GM23248 (cell line): ENCODE measurements around the gene PLEK. TPM values are rescaled to one million over a fixed set of nuclear protein-coding genes. Genes with fewer than 3 reads are reported as not detected.

Source experiments
- DNase-seq: peaks from one replicate; pipeline ENCODE4 v3.0.0-alpha.2; 2015
- H2AFZ ChIP-seq: fragments of 200-600 bp; sonication (generic); 2 replicates; pipeline ENCODE4 v1.6.1; 2016; ENCODE audit warnings: antibody characterized with exemption
- H3F3A ChIP-seq: fragments of 200-600 bp; sonication (generic); 2 replicates; pipeline ENCODE4 v1.6.1; 2016; ENCODE audit warnings: mild to moderate bottlenecking, antibody characterized with exemption, mixed run types; ENCODE audit not compliant: insufficient read depth
- H3K27ac ChIP-seq: fragments of 200-600 bp; sonication (generic); 2 replicates; pipeline ENCODE4 v1.5.1; 2016; ENCODE audit warnings: mild to moderate bottlenecking
- H3K27me3 ChIP-seq: fragments of 200-600 bp; sonication (generic); replicated peaks from 2 replicates; pipeline ENCODE4 v1.6.1; 2016; ENCODE audit warnings: mild to moderate bottlenecking; ENCODE audit not compliant: insufficient read depth
- H3K36me3 ChIP-seq: fragments of 200-600 bp; sonication (generic); 2 replicates; pipeline ENCODE4 v1.6.1; 2016; ENCODE audit warnings: low read depth, mild to moderate bottlenecking
- H3K4me1 ChIP-seq: fragments of 200-600 bp; sonication (generic); 2 replicates; pipeline ENCODE4 v1.6.1; 2016; ENCODE audit warnings: mild to moderate bottlenecking; ENCODE audit not compliant: insufficient read depth
- H3K4me2 ChIP-seq: fragments of 200-600 bp; sonication (generic); one replicate; pipeline ENCODE4 v1.6.1; 2016; ENCODE audit warnings: mild to moderate bottlenecking; ENCODE audit not compliant: unreplicated experiment
- H3K4me3 ChIP-seq: fragments of 200-600 bp; sonication (generic); 2 replicates; pipeline ENCODE4 v1.5.1; 2016; ENCODE audit warnings: mild to moderate bottlenecking
- H3K79me2 ChIP-seq: fragments of 200-600 bp; sonication (generic); 2 replicates; pipeline ENCODE4 v1.6.1; 2016; ENCODE audit warnings: mild to moderate bottlenecking; ENCODE audit not compliant: insufficient read depth
- H3K9ac ChIP-seq: fragments of 200-600 bp; sonication (generic); 2 replicates; pipeline ENCODE4 v1.6.1; 2016; ENCODE audit warnings: mild to moderate bottlenecking
- H3K9me2 ChIP-seq: fragments of 200-600 bp; sonication (generic); 2 replicates; pipeline ENCODE4 v1.6.1; 2016; ENCODE audit warnings: mixed run types, mild to moderate bottlenecking, moderate library complexity; ENCODE audit not compliant: insufficient read depth
- H3K9me3 ChIP-seq: fragments of 200-600 bp; sonication (generic); one replicate; pipeline ENCODE4 v1.6.1; 2017; ENCODE audit warnings: low read depth
- H4K20me1 ChIP-seq: fragments of 200-600 bp; sonication (generic); 2 replicates; pipeline ENCODE4 v1.6.0; 2016; ENCODE audit not compliant: insufficient read depth
- EZH2 ChIP-seq: fragments of 200-600 bp; sonication (generic); IDR thresholded peaks from 2 replicates; pipeline ENCODE4 v1.6.1; 2018; ENCODE audit warnings: antibody characterized with exemption, mild to moderate bottlenecking; ENCODE audit not compliant: insufficient read depth, poor library complexity, severe bottlenecking
- EZH2phosphoT487 ChIP-seq: fragments of 200-600 bp; sonication (generic); IDR thresholded peaks from 2 replicates; pipeline ENCODE4 v1.6.1; 2018; ENCODE audit warnings: antibody characterized with exemption, moderate library complexity, mild to moderate bottlenecking, low read depth; ENCODE audit not compliant: insufficient read depth
- WGBS, 2 experiments: methylation state at CpG; one replicate each; pipeline ENCODE4 v1.1.6; 2015 to 2017; ENCODE audit warnings: low lambda C conversion rate in 2 of 2, low coverage in 1 of 2; ENCODE audit errors: missing lambda C conversion rate in 2 of 2; 5-methylcytosine and 5-hydroxymethylcytosine counted together
- in situ Hi-C: fragments of 300-500 bp; cut with MboI; formaldehyde crosslinking; loops from 2 replicates; pipeline ENCODE4 v1.15.0; 2020
- polyA plus RNA-seq: library from polyadenylated mRNA; unstranded; fragments of >200 nt; fragmentation: Nextera tagmentation; extraction: Ambion mirVana; gene quantifications from 2 replicates; pipeline ENCODE4 v1.2.1, GENCODE V29; 2016
- total RNA-seq: library from RNA; depleted of rRNA; stranded (reverse); fragments of >200 nt; shearing (Covaris generic); gene quantifications from 2 replicates; pipeline ENCODE4 v1.2.3, GENCODE V29; 2014

Gene PLEK
- total and polyA plus RNA-seq, 2 experiments from 2014 or later: 0.15 TPM; not detected in 1

DNA sequence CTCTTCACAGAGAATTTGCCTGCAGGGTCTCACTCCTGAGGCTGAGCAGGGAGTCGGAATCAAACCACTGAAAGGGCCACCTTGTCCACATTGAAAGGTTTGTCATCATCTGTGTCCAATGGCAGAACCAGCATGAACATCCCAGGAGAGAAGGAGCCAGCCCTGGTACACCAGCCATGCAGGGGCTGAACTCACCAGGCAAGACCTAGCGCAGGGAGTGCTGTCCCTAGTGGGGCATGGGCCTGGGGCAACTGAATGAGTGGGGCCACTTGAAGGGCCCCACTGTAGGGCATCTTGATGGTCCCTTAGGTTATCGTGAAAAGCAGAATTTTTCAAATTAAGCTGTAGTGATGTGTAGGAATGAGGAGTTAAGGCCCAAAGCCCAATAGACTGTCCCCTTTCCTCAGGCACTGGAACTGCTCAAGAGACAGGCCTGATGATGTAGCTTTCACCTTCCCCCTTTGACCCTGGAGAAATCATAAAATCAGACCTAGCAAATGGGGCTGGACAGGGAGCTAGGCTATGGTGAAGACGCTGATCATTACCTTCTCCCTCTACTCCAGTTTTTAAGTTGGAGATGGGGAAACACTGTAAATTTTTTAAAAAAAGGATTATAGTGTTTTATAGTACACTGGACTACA lies 8.4 kb upstream of the PLEK start:
- Histone ChIP-seq H3K36me3 (no peaks in the 10 kb centered on the region), H3K4me3 (no peak overlapping the region), H3F3A (no peaks in the 10 kb centered on the region), H3K9ac (no peak overlapping the region), H3K79me2 (no peaks in the 10 kb centered on the region), H3K4me2 (no peak overlapping the region), H3K27ac (no peak overlapping the region), H3K9me2 (no peaks in the 10 kb centered on the region), H3K4me1 (peaks cover 10% of the 10 kb centered on the region), H4K20me1 (no peaks in the 10 kb centered on the region), H3K9me3 (no peaks in the 10 kb centered on the region), H2AFZ (no peak overlapping the region), H3K27me3 (no peaks in the 10 kb centered on the region)
- no peak for DNase-seq
- 81 to 84% methylated on average over 4 of the region's 4 CpGs for WGBS, 2 experiments
- TF ChIP-seq EZH2 (no peak), EZH2phosphoT487 (no peak)
- in situ Hi-C loops: no loop called here

DNA sequence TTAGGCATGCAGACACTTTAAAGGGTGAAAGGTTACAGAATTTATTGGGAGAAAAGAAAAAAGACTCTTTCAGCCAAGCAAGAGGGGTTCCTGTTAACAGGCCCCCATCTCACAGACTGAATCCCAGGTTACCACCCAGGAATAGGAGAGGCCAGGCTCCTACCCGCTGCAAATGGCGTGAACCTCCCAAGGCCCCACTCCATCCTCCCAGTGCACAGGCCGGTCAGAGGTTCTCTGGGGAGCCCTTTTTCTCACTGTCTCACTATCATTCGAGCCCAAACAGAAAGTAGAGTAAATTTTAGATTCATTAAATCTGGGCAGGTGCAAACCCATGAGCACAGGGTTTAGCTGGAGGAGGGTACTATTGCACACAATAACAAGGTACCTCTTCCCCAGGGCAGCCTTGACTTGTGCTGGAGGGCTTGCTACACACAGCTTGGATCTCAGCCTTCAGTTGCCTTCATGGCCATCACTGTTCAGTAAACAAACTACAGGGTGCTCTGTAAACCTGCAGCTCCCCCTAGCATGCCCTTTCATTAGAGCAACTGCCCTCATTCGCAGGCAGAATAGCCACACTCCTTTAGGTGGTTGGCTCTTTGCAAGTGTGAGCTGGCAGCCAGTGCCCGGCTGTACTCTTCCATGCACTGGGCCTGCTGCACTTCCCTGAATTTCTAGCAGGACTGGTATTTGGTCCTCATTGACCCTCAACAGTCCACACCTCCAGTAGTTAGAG lies 7.3 kb upstream of the PLEK start:
- 62 to 63% methylated on average over 6 of the region's 6 CpGs for WGBS, 2 experiments
- Histone ChIP-seq H3K9ac (no peak overlapping the region), H3K36me3 (no peaks in the 10 kb centered on the region), H3K4me2 (no peak overlapping the region), H2AFZ (no peak overlapping the region), H3K4me3 (no peak overlapping the region), H3F3A (no peaks in the 10 kb centered on the region), H3K27me3 (no peaks in the 10 kb centered on the region), H4K20me1 (no peaks in the 10 kb centered on the region), H3K27ac (no peak overlapping the region), H3K4me1 (peaks cover 6% of the 10 kb centered on the region), H3K9me3 (no peaks in the 10 kb centered on the region), H3K79me2 (no peaks in the 10 kb centered on the region), H3K9me2 (no peaks in the 10 kb centered on the region)
- in situ Hi-C loops: no loop called here
- TF ChIP-seq EZH2phosphoT487 (no peak), EZH2 (no peak)
- DNase-seq: peak; percentile 68

DNA sequence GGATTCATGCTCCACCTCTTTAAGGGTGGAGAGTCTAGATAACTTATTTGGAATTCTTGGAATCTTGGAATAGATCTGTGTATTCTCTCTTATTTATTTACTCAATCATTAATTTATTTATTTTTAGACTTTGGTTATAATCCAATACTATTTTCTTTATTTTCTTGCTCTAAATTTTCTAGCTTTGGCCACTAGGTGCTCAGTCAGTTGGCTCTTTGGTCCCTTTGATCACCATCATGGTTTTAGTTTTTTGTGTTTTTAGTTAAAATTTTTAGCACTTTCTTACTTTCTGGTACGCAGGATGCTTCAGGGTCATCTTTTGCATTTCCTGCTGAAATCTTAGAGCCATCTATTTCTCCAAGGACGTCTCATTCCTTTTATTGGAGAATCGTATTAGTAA lies 5.2 kb upstream of the PLEK start:
- H3F3A ChIP-seq: no peaks in the 10 kb centered on the region
- no peak overlapping the region for H3K4me3 ChIP-seq
- H3K36me3 ChIP-seq: no peaks in the 10 kb centered on the region
- no peaks in the 10 kb centered on the region for H4K20me1 ChIP-seq
- no peaks in the 10 kb centered on the region for H3K9me3 ChIP-seq
- no peaks in the 10 kb centered on the region for H3K9me2 ChIP-seq
- no peak overlapping the region for H3K9ac ChIP-seq
- no peak overlapping the region for H3K27ac ChIP-seq
- in situ Hi-C loops: no loop called here
- H3K4me1 ChIP-seq: no peaks in the 10 kb centered on the region
- H3K79me2 ChIP-seq: no peaks in the 10 kb centered on the region
- peak; percentile 6 for DNase-seq
- no peaks in the 10 kb centered on the region for H3K27me3 ChIP-seq
- H2AFZ ChIP-seq: no peak overlapping the region
- WGBS, 2 experiments: 69 to 77% methylated on average over 3 of the region's 3 CpGs
- H3K4me2 ChIP-seq: no peak overlapping the region
- TF ChIP-seq EZH2 (no peak), EZH2phosphoT487 (no peak)

DNA sequence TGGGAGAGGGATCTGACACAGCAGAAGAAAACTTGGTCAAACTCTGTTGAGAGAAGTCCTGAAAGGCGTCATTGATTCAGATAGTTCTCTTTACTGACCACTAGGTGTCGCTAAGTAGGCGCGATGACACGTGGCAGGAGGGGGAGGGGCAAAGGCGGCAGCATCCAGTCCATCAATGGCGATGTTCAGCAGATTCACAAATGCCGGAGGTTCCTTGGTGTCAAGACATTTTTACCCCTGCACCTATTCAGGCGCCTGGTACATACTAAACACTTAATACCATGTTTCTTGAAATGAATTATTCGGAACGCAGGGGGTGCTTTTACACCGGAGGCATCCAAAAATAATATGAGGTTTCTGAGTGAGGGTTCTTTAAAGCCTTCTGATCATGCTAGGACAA lies 3.0 kb upstream of the PLEK start:
- H3K9me3 ChIP-seq: no peaks in the 10 kb centered on the region
- no peaks in the 10 kb centered on the region for H3K79me2 ChIP-seq
- H3K4me1 ChIP-seq: no peaks in the 10 kb centered on the region
- no peaks in the 10 kb centered on the region for H3F3A ChIP-seq
- no peak overlapping the region for H3K9ac ChIP-seq
- DNase-seq: peak; percentile 73
- H3K9me2 ChIP-seq: no peaks in the 10 kb centered on the region
- H4K20me1 ChIP-seq: no peaks in the 10 kb centered on the region
- in situ Hi-C loops: no loop called here
- H3K27me3 ChIP-seq: no peaks in the 10 kb centered on the region
- no peak overlapping the region for H3K4me2 ChIP-seq
- no peaks in the 10 kb centered on the region for H3K36me3 ChIP-seq
- no peak for TF ChIP-seq EZH2phosphoT487
- TF ChIP-seq EZH2: no peak
- 34 to 38% methylated on average over 12 of the region's 12 CpGs for WGBS, 2 experiments
- no peak overlapping the region for H3K27ac ChIP-seq
- no peak overlapping the region for H3K4me3 ChIP-seq
- peak overlapping the region; percentile 71 for H2AFZ ChIP-seq
